ENCODE measurements around the gene CDC123. TPM values are rescaled to one million over a fixed set of nuclear protein-coding genes. Genes with fewer than 3 reads are reported as not detected.

The CDC123 gene, protein sequence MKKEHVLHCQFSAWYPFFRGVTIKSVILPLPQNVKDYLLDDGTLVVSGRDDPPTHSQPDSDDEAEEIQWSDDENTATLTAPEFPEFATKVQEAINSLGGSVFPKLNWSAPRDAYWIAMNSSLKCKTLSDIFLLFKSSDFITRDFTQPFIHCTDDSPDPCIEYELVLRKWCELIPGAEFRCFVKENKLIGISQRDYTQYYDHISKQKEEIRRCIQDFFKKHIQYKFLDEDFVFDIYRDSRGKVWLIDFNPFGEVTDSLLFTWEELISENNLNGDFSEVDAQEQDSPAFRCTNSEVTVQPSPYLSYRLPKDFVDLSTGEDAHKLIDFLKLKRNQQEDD
- total RNA-seq (122 TPM), polyA plus RNA-seq (50.7 TPM)
- long read RNA-seq, donor 1, partial matches to known transcripts: 0 of 4 reads
- long read RNA-seq, donor 1, other reads (novel, unspliced or antisense): 0 of 4 reads
- long read RNA-seq, donor 2: 0 reads
- long read RNA-seq, donor 3, transcript CDC123-201 (13 exons, 1,542 nt): major isoform, 39 of 75 reads
- long read RNA-seq, donor 3, partial matches to known transcripts: 30 of 75 reads
- long read RNA-seq, donor 3, other reads (novel, unspliced or antisense): 5 of 75 reads
- long read RNA-seq, donor 4, transcript CDC123-201 (13 exons, 1,542 nt): major isoform, 14 of 23 reads
- long read RNA-seq, donor 4, partial matches to known transcripts: 9 of 23 reads
- long read RNA-seq, donor 4, other reads (novel, unspliced or antisense): 0 of 23 reads
- long read RNA-seq, donor 5, transcript CDC123-201 (13 exons, 1,542 nt): major isoform, 29 of 85 reads
- long read RNA-seq, donor 5, partial matches to known transcripts: 50 of 85 reads
- long read RNA-seq, donor 5, other reads (novel, unspliced or antisense): 5 of 85 reads
- long read RNA-seq, donor 6, transcript CDC123-201 (13 exons, 1,542 nt): major isoform, 36 of 48 reads
- long read RNA-seq, donor 6, partial matches to known transcripts: 12 of 48 reads
- long read RNA-seq, donor 6, other reads (novel, unspliced or antisense): 0 of 48 reads
- long read RNA-seq, donor 7, transcript CDC123-201 (13 exons, 1,542 nt): major isoform, 30 of 36 reads
- long read RNA-seq, donor 7, partial matches to known transcripts: 5 of 36 reads
- long read RNA-seq, donor 7, other reads (novel, unspliced or antisense): 0 of 36 reads
- long read RNA-seq, donor 8, transcript CDC123-201 (13 exons, 1,542 nt): major isoform, 11 of 17 reads
- long read RNA-seq, donor 8, partial matches to known transcripts: 6 of 17 reads
- long read RNA-seq, donor 8, other reads (novel, unspliced or antisense): 0 of 17 reads
- long read RNA-seq, donor 9, transcript CDC123-201 (13 exons, 1,542 nt): major isoform, 27 of 39 reads
- long read RNA-seq, donor 9, partial matches to known transcripts: 12 of 39 reads
- long read RNA-seq, donor 9, other reads (novel, unspliced or antisense): 0 of 39 reads
- long read RNA-seq, donor 10, transcript CDC123-201 (13 exons, 1,542 nt): major isoform, 16 of 34 reads
- long read RNA-seq, donor 10, partial matches to known transcripts: 17 of 34 reads
- long read RNA-seq, donor 10, other reads (novel, unspliced or antisense): 0 of 34 reads

DNA sequence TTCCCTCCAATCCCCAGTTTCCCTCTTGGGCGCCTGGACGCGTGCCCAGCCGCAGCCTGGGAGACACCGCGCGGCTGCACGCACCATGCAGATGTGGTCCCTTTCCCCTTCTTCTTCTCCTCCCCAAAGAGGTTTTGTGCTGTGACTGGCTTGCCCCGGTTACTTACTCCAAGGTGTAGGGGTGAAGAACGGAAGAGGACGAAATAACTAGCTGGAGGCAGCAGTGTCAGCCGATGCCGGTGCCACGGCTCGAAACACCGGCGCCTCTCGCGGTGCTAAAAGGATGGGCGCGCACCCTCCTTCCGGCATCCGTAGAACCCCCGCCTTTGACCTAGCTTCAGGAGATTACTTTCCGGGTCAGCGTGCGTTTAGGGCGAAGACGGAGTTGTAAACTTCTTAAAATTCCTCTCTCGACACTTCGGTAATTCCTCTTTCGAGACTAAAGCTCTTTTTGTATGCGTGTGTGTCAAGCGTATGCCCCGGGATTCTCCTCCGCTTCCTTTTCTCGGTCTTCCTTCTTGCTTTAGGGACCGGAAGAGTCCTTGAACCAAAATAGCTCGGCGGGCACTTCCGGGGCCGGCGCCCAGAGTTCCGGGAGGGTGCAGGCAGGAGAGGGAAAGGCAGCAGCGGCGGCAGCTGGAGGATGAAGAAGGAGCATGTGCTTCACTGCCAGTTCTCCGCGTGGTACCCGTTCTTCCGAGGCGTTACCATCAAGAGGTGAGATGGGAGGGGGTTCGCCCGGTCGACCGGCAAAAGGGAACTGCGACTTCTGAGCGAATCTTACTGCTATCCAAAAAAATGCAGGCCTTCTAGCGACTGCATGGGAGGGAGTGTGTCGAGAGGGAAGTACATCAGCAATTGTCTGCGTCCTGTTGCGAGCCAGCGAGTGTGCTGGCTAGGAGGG, at the start of gene CDC123, which contains the start of gene NUDT5:
TSS of gene CDC123 (plus strand) at position 586 of the 904 bp plus-strand sequence. CDS start at position 644, 58 bp downstream.
TSS of gene NUDT5 (minus strand) at position 289 of the 904 bp plus-strand sequence. CDS start 9,600 bp downstream, outside the sequence.
- WGBS: under 1% methylated on average over 62 of the region's 62 CpGs
- peak; percentile 83 to 96 (median 88) for DNase-seq (ENCODE audit: low read depth in 6 of 9, low spot score in 9 of 9)
- Histone ChIP-seq H3K9me3 (ENCODE audit: control insufficient read depth in 2 of 2, insufficient read depth in 1 of 2, low read length in 1 of 2) (no peaks in the 10 kb centered on the region), H3K4me3 (ENCODE audit: low read length in 2 of 2) (peak within 1 kb of the TSS; percentile 78 to 86), H3K27me3 (ENCODE audit: control insufficient read depth in 2 of 2, insufficient read depth in 1 of 2, low read length in 1 of 2) (no peaks in the 10 kb centered on the region), H3K4me1 (ENCODE audit: control insufficient read depth in 2 of 2, insufficient read depth in 2 of 2, low read length in 2 of 2) (peaks cover 12 to 18% of the 10 kb centered on the region in 2 donors), H3K27ac (ENCODE audit: low read depth in 1 of 2, low read length in 1 of 2) (peak within 1 kb of the TSS; percentile 95), H3K36me3 (ENCODE audit: control insufficient read depth in 2 of 2, insufficient read depth in 2 of 2, low read length in 1 of 2) (peaks cover 3 to 13% of the 10 kb centered on the region in 2 donors)

- Histone ChIP-seq H3K27ac (ENCODE audit: low read depth in 1 of 2, low read length in 1 of 2) (no peak overlapping the region), H3K4me1 (ENCODE audit: control insufficient read depth in 2 of 2, insufficient read depth in 2 of 2, low read length in 2 of 2) (no peaks in the 10 kb centered on the region), H3K27me3 (ENCODE audit: control insufficient read depth in 2 of 2, insufficient read depth in 1 of 2, low read length in 1 of 2) (no peaks in the 10 kb centered on the region), H3K36me3 (ENCODE audit: control insufficient read depth in 2 of 2, insufficient read depth in 2 of 2, low read length in 1 of 2) (peaks cover 22 to 26% of the 10 kb centered on the region in 2 donors), H3K9me3 (ENCODE audit: control insufficient read depth in 2 of 2, insufficient read depth in 1 of 2, low read length in 1 of 2) (no peaks in the 10 kb centered on the region), H3K4me3 (ENCODE audit: low read length in 2 of 2) (no peak overlapping the region)
- 81% methylated on average over 4 of the region's 4 CpGs for WGBS
- no peak for DNase-seq (ENCODE audit: low read depth in 6 of 9, low spot score in 9 of 9)
Measured at GRCh38 chr10:12150163-12150562, 45.8 kb upstream of the CDC123 start.

- WGBS: 98% methylated on average over 6 of the region's 6 CpGs
- Histone ChIP-seq H3K27ac (ENCODE audit: low read depth in 1 of 2, low read length in 1 of 2) (no peak overlapping the region), H3K4me1 (ENCODE audit: control insufficient read depth in 2 of 2, insufficient read depth in 2 of 2, low read length in 2 of 2) (no peaks in the 10 kb centered on the region)
Measured at GRCh38 chr10:12154516-12154915, 41.5 kb upstream of the CDC123 start.

GRCh38 chr10:12156367-12157123, 39.4 kb upstream of the CDC123 start:
- no peak overlapping the region for H3K4me3 ChIP-seq (ENCODE audit: low read length in 2 of 2)
- no peaks in the 10 kb centered on the region for H3K27me3 ChIP-seq (ENCODE audit: control insufficient read depth in 2 of 2, insufficient read depth in 1 of 2, low read length in 1 of 2)
- H3K9me3 ChIP-seq (ENCODE audit: control insufficient read depth in 2 of 2, insufficient read depth in 1 of 2, low read length in 1 of 2): no peaks in the 10 kb centered on the region
- WGBS: 94% methylated on average over 14 of the region's 14 CpGs
- no peak overlapping the region for H3K27ac ChIP-seq (ENCODE audit: low read depth in 1 of 2, low read length in 1 of 2)
- no peak for DNase-seq (ENCODE audit: low read depth in 6 of 9, low spot score in 9 of 9)
- H3K36me3 ChIP-seq (ENCODE audit: control insufficient read depth in 2 of 2, insufficient read depth in 2 of 2, low read length in 1 of 2): peaks cover 38 to 42% of the 10 kb centered on the region in 2 donors
- H3K4me1 ChIP-seq (ENCODE audit: control insufficient read depth in 2 of 2, insufficient read depth in 2 of 2, low read length in 2 of 2): no peaks in the 10 kb centered on the region

More at GRCh38 chr10:12154516-12154915, 41.5 kb upstream of the CDC123 start:
- Histone ChIP-seq H3K36me3 (ENCODE audit: control insufficient read depth in 2 of 2, insufficient read depth in 2 of 2, low read length in 1 of 2) (peaks cover 32 to 40% of the 10 kb centered on the region in 2 donors), H3K27me3 (ENCODE audit: control insufficient read depth in 2 of 2, insufficient read depth in 1 of 2, low read length in 1 of 2) (no peaks in the 10 kb centered on the region), H3K9me3 (ENCODE audit: control insufficient read depth in 2 of 2, insufficient read depth in 1 of 2, low read length in 1 of 2) (no peaks in the 10 kb centered on the region), H3K4me3 (ENCODE audit: low read length in 2 of 2) (no peak overlapping the region)
- no peak for DNase-seq (ENCODE audit: low read depth in 6 of 9, low spot score in 9 of 9)

DNA sequence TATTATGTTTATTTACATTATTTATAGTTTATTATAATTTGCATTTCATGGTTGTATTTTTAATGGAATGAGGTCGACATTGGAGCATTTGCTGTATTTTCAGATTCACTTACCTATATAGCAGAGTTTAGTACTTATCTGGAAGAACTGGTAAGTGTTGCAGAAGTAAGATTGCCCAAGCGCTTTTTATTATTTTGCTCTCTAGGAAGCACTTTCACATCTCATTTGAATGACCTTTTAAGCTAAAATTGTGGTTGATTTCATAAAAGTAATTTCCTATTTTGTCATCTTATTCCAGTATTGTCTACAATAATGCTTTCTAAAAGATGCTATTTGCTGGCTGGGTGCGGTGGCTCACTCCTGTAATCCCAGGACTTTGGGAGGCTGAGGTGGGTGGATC, 37.9 kb upstream of the CDC123 start:
- Histone ChIP-seq H3K27me3 (ENCODE audit: control insufficient read depth in 2 of 2, insufficient read depth in 1 of 2, low read length in 1 of 2) (no peaks in the 10 kb centered on the region), H3K4me1 (ENCODE audit: control insufficient read depth in 2 of 2, insufficient read depth in 2 of 2, low read length in 2 of 2) (no peaks in the 10 kb centered on the region), H3K9me3 (ENCODE audit: control insufficient read depth in 2 of 2, insufficient read depth in 1 of 2, low read length in 1 of 2) (no peaks in the 10 kb centered on the region), H3K27ac (ENCODE audit: low read depth in 1 of 2, low read length in 1 of 2) (no peak overlapping the region), H3K4me3 (ENCODE audit: low read length in 2 of 2) (no peak overlapping the region), H3K36me3 (ENCODE audit: control insufficient read depth in 2 of 2, insufficient read depth in 2 of 2, low read length in 1 of 2) (peaks cover 52 to 53% of the 10 kb centered on the region in 2 donors)
- DNase-seq (ENCODE audit: low read depth in 6 of 9, low spot score in 9 of 9): no peak
- WGBS: 95% methylated on average over 3 of the region's 3 CpGs

- Histone ChIP-seq H3K9me3 (ENCODE audit: control insufficient read depth in 2 of 2, insufficient read depth in 1 of 2, low read length in 1 of 2) (no peaks in the 10 kb centered on the region), H3K27me3 (ENCODE audit: control insufficient read depth in 2 of 2, insufficient read depth in 1 of 2, low read length in 1 of 2) (no peaks in the 10 kb centered on the region), H3K4me3 (ENCODE audit: low read length in 2 of 2) (no peak overlapping the region), H3K27ac (ENCODE audit: low read depth in 1 of 2, low read length in 1 of 2) (no peak overlapping the region), H3K4me1 (ENCODE audit: control insufficient read depth in 2 of 2, insufficient read depth in 2 of 2, low read length in 2 of 2) (no peaks in the 10 kb centered on the region), H3K36me3 (ENCODE audit: control insufficient read depth in 2 of 2, insufficient read depth in 2 of 2, low read length in 1 of 2) (peaks cover 49 to 66% of the 10 kb centered on the region in 2 donors)
- no peak for DNase-seq (ENCODE audit: low read depth in 6 of 9, low spot score in 9 of 9)
- 98% methylated on average over 5 of the region's 5 CpGs for WGBS
Measured at GRCh38 chr10:12160664-12161063, 35.3 kb upstream of the CDC123 start.

DNA sequence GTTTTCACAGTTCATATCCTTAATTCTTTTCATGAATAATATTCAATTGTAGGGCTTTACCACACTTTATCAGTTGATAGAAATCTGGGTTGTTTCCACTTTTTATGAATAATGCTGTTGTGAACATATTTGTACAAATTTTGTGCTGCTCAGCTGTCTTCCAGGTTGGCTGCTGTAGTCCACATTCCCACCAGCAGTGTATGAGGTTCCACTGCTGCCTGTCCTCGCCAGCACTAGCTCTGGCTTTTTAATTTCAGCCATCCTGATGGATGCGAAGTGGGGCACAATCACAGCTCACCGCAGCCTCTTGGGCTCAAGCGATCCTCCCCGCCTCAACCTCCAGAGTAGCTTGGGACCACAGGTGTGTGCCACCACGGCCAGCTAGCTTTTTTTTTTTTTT, 33.1 kb upstream of the CDC123 start:
- WGBS: 98% methylated on average over 6 of the region's 6 CpGs
- H3K4me3 ChIP-seq (ENCODE audit: low read length in 2 of 2): no peak overlapping the region
- peaks cover 49 to 76% of the 10 kb centered on the region in 2 donors for H3K36me3 ChIP-seq (ENCODE audit: control insufficient read depth in 2 of 2, insufficient read depth in 2 of 2, low read length in 1 of 2)
- no peaks in the 10 kb centered on the region for H3K27me3 ChIP-seq (ENCODE audit: control insufficient read depth in 2 of 2, insufficient read depth in 1 of 2, low read length in 1 of 2)
- no peaks in the 10 kb centered on the region for H3K9me3 ChIP-seq (ENCODE audit: control insufficient read depth in 2 of 2, insufficient read depth in 1 of 2, low read length in 1 of 2)
- H3K4me1 ChIP-seq (ENCODE audit: control insufficient read depth in 2 of 2, insufficient read depth in 2 of 2, low read length in 2 of 2): no peaks in the 10 kb centered on the region
- no peak for DNase-seq (ENCODE audit: low read depth in 6 of 9, low spot score in 9 of 9)
- no peak overlapping the region for H3K27ac ChIP-seq (ENCODE audit: low read depth in 1 of 2, low read length in 1 of 2)

Measured in thymus (tissue), 14 donors.